ENCODE measurements around the gene CSTB. TPM values are rescaled to one million over a fixed set of nuclear protein-coding genes. Genes with fewer than 3 reads are reported as not detected.

Gene CSTB
- total and polyA plus RNA-seq, 2 donors (not counting 3 experiments of a cell fraction or from before 2014, with no cell fraction given) = 65.8 to 83.7 TPM

DNA sequence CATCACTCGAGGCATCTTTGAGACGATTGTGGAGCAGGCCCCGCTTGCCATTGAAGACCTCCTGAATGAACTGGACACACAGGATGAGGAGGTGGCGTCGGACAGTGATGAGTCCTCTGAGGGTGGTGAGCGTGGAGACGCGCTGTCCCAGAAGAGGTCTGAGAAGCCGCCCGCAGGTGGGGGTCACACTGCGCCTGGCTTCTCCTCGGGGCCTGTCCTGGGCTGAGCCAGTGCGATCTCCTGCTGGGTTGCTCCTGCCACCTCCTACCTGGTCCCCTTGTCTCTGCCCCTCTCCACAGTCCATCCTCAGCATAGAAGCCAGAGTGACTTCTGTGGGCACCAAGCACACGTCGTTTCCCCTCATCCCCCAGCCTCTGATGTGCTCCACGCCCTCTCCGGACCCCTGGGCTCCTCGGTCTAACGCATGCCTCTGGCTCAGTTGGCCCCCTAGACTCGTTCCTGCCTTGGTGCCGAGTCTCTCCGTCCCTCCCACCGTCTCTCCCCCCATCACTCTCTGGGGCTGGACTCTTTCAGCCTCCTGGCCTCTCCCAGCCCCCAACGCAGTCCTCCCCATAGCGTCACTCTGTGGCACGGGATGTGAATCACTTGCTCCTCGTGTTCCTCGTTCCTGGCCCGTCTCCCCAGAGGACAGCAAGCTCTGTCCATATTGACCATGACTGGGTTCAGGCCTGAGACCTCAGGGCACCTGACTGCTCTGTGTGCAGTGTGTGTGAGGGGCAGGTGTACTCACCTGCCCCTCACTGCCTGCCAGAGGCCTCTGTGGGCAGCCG lies 22.0 kb upstream of the CSTB start:
- no TSS peak for BruUV-seq (replicated peaks)
- Histone ChIP-seq H3K4me1 (ENCODE audit: control insufficient read depth, extremely low read depth, insufficient read depth, low read length) (no peaks in the 10 kb centered on the region), H3K4me2 (ENCODE audit: insufficient read depth, low read length) (no peak overlapping the region), H3K36me3 (ENCODE audit: control insufficient read depth in 2 of 2, extremely low read depth in 1 of 2, insufficient read depth in 2 of 2, low read length in 2 of 2) (peaks cover 15 to 76% of the 10 kb centered on the region in 2 experiments), H2AFZ (ENCODE audit: low read depth, low read length) (no peak overlapping the region), H3K9ac (replicated peaks; ENCODE audit: extremely low read depth, insufficient read depth, low read length) (no peak overlapping the region), H3K9me1 (replicated peaks; ENCODE audit: control insufficient read depth, extremely low read depth, insufficient read depth, low read length) (no peaks in the 10 kb centered on the region), H3K27me3 (ENCODE audit: control insufficient read depth in 2 of 2, insufficient read depth in 2 of 2, low read length in 2 of 2) (no peaks in the 10 kb centered on the region), H3K27ac (ENCODE audit: insufficient read depth, low read depth, low read length) (no peak overlapping the region), H3K4me3 (replicated peaks in 1 of 3; ENCODE audit: insufficient read depth in 1 of 3, low read depth in 1 of 3, low read length in 3 of 3) (no peak overlapping the region), H3K9me3 (replicated peaks; ENCODE audit: control insufficient read depth, insufficient read depth, low read length) (no peaks in the 10 kb centered on the region), H3K79me2 (ENCODE audit: control insufficient read depth, insufficient read depth, low read length) (peaks cover 16% of the 10 kb centered on the region), H4K20me1 (replicated peaks; ENCODE audit: control insufficient read depth, extremely low read depth, insufficient read depth, low read length) (no peaks in the 10 kb centered on the region)
- FAIRE-seq (no peak), DNase-seq (ENCODE audit: low read depth, low spot score) (no peak)
- intact Hi-C loops (cut with micrococcal nuclease) (no loop called here), dilution Hi-C loops (cut with MboI; ENCODE audit: extremely low pct_ligation_motif_present, low sequenced_read_pairs) (no loop called here)
- CTCF ChIA-PET = interaction anchor here (1.2 kb wide), 1 partner anchor 177 kb away, joined by 4 read pairs; no protein-coding TSS in a partner anchor
- TF ChIP-seq POLR2AphosphoS5 (IDR thresholded peaks at IDR 0.05; ENCODE audit: insufficient read depth, low read depth, low read length) (no peak), EZH2 (IDR thresholded peaks at IDR 0.05; ENCODE audit: borderline replicate concordance, low read depth, low read length, severe bottlenecking) (no peak), MAX (IDR thresholded peaks at IDR 0.05; ENCODE audit: insufficient read depth, insufficient read length) (no peak), GATA2 (IDR thresholded peaks at IDR 0.05; ENCODE audit: insufficient read depth, insufficient read length, low read depth, low read length) (no peak), CTCF (IDR thresholded peaks at IDR 0.05; ENCODE audit: extremely low read depth in 1 of 2, insufficient read depth in 1 of 2, low read depth in 1 of 2, low read length in 2 of 2) (no peak), POLR2A (IDR thresholded peaks at IDR 0.05; ENCODE audit: low read depth, low read length) (no peak), MYC (IDR thresholded peaks at IDR 0.05; ENCODE audit: low read depth, low read length) (no peak), JUN (IDR thresholded peaks at IDR 0.05; ENCODE audit: borderline replicate concordance, insufficient read depth, insufficient read length, low read depth) (no peak), FOS (IDR thresholded peaks at IDR 0.05; ENCODE audit: borderline replicate concordance, insufficient read depth, low read length) (no peak)
- POLR2A ChIA-PET = no interaction called here
